K562 (cell line): ENCODE results near the gene SLC35B1. TPM values are rescaled to one million over a fixed set of nuclear protein-coding genes. Genes with fewer than 3 reads are reported as not detected.
A peak's percentile ranks its signal among the peaks of the same experiment; 100 is the strongest.

Source experiments
- ATAC-seq: fragments of 200-7000 bp; cut with Tn5 transposase; 3 replicates; pipeline ENCODE4 v1.9.1; 2020; ENCODE audit warnings: moderate library complexity
- BruUV-seq: library from RNA; stranded (reverse); fragments of 400-500 nt; replicated peaks from 2 replicates; lab custom pipeline; 2021; lab: Mats Ljungman, UMichigan
- CTCF ChIA-PET: fragments of 300-600 bp; formaldehyde crosslinking; extraction: SDS; loops from one replicate; lab custom pipeline; 2021; ENCODE audit warnings: low intra/inter-chr PET ratio; lab: Yijun Ruan, JAX
- POLR2A ChIA-PET: fragments of 300-600, 350-650 bp; sonication (Branson Sonifier 250); formaldehyde crosslinking; extraction: SDS; loops from one replicate; lab custom pipeline; 2021; ENCODE audit warnings: antibody characterized with exemption, inconsistent platforms; lab: Yijun Ruan, JAX
- DNase-seq, 4 experiments: peaks; one replicate each; pipeline versions ENCODE4 v3.0.0 to v3.0.0-alpha.2; 2011 to 2018; ENCODE audit warnings: low spot score in 3 of 4, mixed read lengths in 3 of 4; ENCODE audit errors: extremely low read depth in 1 of 4
- FAIRE-seq: peaks from 2 replicates; lab custom pipeline; 2011; peaks lifted over from hg19 to GRCh38; lab: Jason Lieb, UNC
- H2AFZ ChIP-seq: 2 replicates; pipeline ENCODE4 v1.6.0; 2011; ENCODE audit warnings: low read depth, low read length, control low read depth, inconsistent platforms
- H3K27ac ChIP-seq: fragments of 200-600 bp; 3 replicates; pipeline ENCODE4 v1.8.0; 2011; ENCODE audit warnings: low read depth, mild to moderate bottlenecking, control low read depth, inconsistent platforms, low read length, moderate library complexity, mixed read lengths; ENCODE audit errors: extremely low read depth
- H3K27me3 ChIP-seq, 2 experiments: fragments of 300-600 bp in 1 of 2; 2 replicates in 1 of 2; 3 replicates in 1 of 2; pipeline versions ENCODE4 v1.6.0 to v1.8.0; 2011; ENCODE audit warnings: inconsistent platforms in 2 of 2, low read length in 2 of 2, mild to moderate bottlenecking in 1 of 2, mixed read lengths in 1 of 2, moderate library complexity in 1 of 2; ENCODE audit not compliant: control insufficient read depth in 2 of 2, insufficient read depth in 2 of 2
- H3K36me3 ChIP-seq: fragments of 300-600 bp; 3 replicates; pipeline ENCODE4 v1.8.0; 2011; ENCODE audit warnings: mild to moderate bottlenecking, low read length, inconsistent platforms; ENCODE audit not compliant: control insufficient read depth, insufficient read depth
- H3K4me1 ChIP-seq, 2 experiments: fragments of 200-600 bp in 1 of 2; replicated peaks in 1 of 2; 2 replicates in 1 of 2; 3 replicates in 1 of 2; pipeline versions ENCODE4 v1.5.1 to v1.8.0; 2011; ENCODE audit warnings: inconsistent platforms in 2 of 2, low read length in 2 of 2, mild to moderate bottlenecking in 1 of 2, mixed read lengths in 1 of 2, moderate library complexity in 1 of 2; ENCODE audit not compliant: control insufficient read depth in 2 of 2, insufficient read depth in 2 of 2
- H3K4me2 ChIP-seq: 2 replicates; pipeline ENCODE4 v1.6.1; 2011; ENCODE audit warnings: low read length, control low read depth, inconsistent platforms, mixed read lengths; ENCODE audit not compliant: insufficient read depth
- H3K4me3 ChIP-seq: fragments of 200-600 bp; sonication (generic), shearing (Covaris generic); 2 replicates; pipeline ENCODE4 v1.5.1; 2016; ENCODE audit warnings: control low read depth, inconsistent platforms
- H3K79me2 ChIP-seq: fragments of 200-600 bp; 3 replicates; pipeline ENCODE4 v1.8.0; 2011; ENCODE audit warnings: low read length, inconsistent platforms; ENCODE audit not compliant: control insufficient read depth, insufficient read depth
- H3K9ac ChIP-seq, 2 experiments: 2 replicates each; pipeline versions ENCODE4 v1.6.0 to v1.6.1; 2011; ENCODE audit warnings: low read depth in 2 of 2, low read length in 2 of 2, control low read depth in 1 of 2, inconsistent platforms in 1 of 2, mild to moderate bottlenecking in 1 of 2, mixed read lengths in 1 of 2; ENCODE audit not compliant: insufficient read depth in 1 of 2
- H3K9me1 ChIP-seq: one replicate; pipeline ENCODE4 v1.6.0; 2011; ENCODE audit warnings: inconsistent platforms, mild to moderate bottlenecking, low read length, moderate library complexity; ENCODE audit not compliant: control insufficient read depth, insufficient read depth
- H3K9me3 ChIP-seq: replicated peaks from 2 replicates; pipeline ENCODE4 v1.5.1; 2011; ENCODE audit warnings: low read depth, low read length, inconsistent platforms; ENCODE audit not compliant: control insufficient read depth, insufficient read depth
- H4K20me1 ChIP-seq: replicated peaks from 2 replicates; pipeline ENCODE4 v1.6.1; 2011; ENCODE audit warnings: low read length, inconsistent platforms, mixed read lengths; ENCODE audit not compliant: control insufficient read depth, insufficient read depth
- BMI1 ChIP-seq: fragments of 150-350 bp; IDR thresholded peaks from 2 replicates; pipeline ENCODE4 v1.6.1; 2014; ENCODE audit warnings: low read length
- MED1 ChIP-seq: sonication (generic); formaldehyde crosslinking; IDR thresholded peaks from 2 replicates; pipeline ENCODE4 v1.8.1; 2023; ENCODE audit warnings: missing genetic modification reagents, borderline replicate concordance
- MXI1 ChIP-seq: IDR thresholded peaks from 2 replicates; pipeline ENCODE4 v1.6.1; 2011; ENCODE audit warnings: low read depth, mild to moderate bottlenecking, improper control_type of control experiment, low read length
- NEUROD1 ChIP-seq: fragments of 150-350 bp; IDR thresholded peaks from 2 replicates; pipeline ENCODE4 v1.6.1; 2014; ENCODE audit warnings: borderline replicate concordance, low read length, low read depth; ENCODE audit not compliant: partially characterized antibody
- RBM15 ChIP-seq: fragments of 200-400 bp; formaldehyde crosslinking; IDR thresholded peaks from 2 replicates; pipeline ENCODE4 v1.6.1; 2018; ENCODE audit warnings: mild to moderate bottlenecking, low read length, moderate library complexity; ENCODE audit not compliant: insufficient read depth
- SIN3A ChIP-seq, 2 experiments: fragments of 150-350 bp in 1 of 2; IDR thresholded peaks; 2 replicates each; pipeline ENCODE4 v1.6.1; 2011 to 2016; ENCODE audit warnings: borderline replicate concordance in 2 of 2, low read depth in 2 of 2, low read length in 2 of 2, mild to moderate bottlenecking in 2 of 2, moderate library complexity in 2 of 2; ENCODE audit not compliant: control insufficient read depth in 1 of 2
- WGBS: fragments of 100-300 bp; shearing (Covaris generic); methylation state at CpG from one replicate; pipeline ENCODE4 v1.1.6; 2016; ENCODE audit warnings: low coverage, mixed read lengths; ENCODE audit not compliant: insufficient coverage; ENCODE audit errors: missing lambda C conversion rate; 5-methylcytosine and 5-hydroxymethylcytosine counted together
- in situ Hi-C: fragments of 300-500 bp; cut with MboI; formaldehyde crosslinking; loops from 4 replicates; pipeline ENCODE4 v1.15.0; 2018; ENCODE audit warnings: inconsistent platforms, mixed read lengths
- intact Hi-C: fragments of 100-400 bp; cut with micrococcal nuclease; formaldehyde crosslinking; loops from 2 replicates; pipeline ENCODE4 v1.14.2; 2022
- polyA plus RNA-seq, 8 experiments: library from polyadenylated mRNA; depleted of rRNA in 4 of 8; stranded (reverse) in 5 of 8; unstranded in 3 of 8; fragments of >200 nt; fragmentation: Nextera tagmentation in 2 of 8; fragmentation: Illumina TruSeq in 1 of 8; extraction: Ambion mirVana in 2 of 8; extraction: Trizol in 1 of 8; gene quantifications; 2 replicates each; pipeline versions ENCODE4 v1.2.1 to v1.2.3, GENCODE V29; 2011 to 2014; ENCODE audit warnings: inconsistent platforms in 1 of 8, missing spikeins in 1 of 8
- total RNA-seq, 7 experiments: library from RNA; depleted of rRNA in 6 of 7; stranded (reverse); fragments of >200 nt in 6 of 7; fragmentation: Illumina TruSeq in 2 of 7; extraction: Trizol in 2 of 7; gene quantifications; 2 replicates each; pipeline versions ENCODE4 v1.2.1 to v1.2.3, GENCODE V29; 2011 to 2021; ENCODE audit warnings: low replicate concordance in 1 of 7
- TF ChIP-seq, protein P1 (sequence below): fragments of 250-450 bp; sonication (Bioruptor Pico); IDR thresholded peaks from 2 replicates; pipeline ENCODE4 v1.4.0; 2020; ENCODE audit warnings: mild to moderate bottlenecking
- TF ChIP-seq, protein P2 (sequence below): fragments of 450-650 bp; IDR thresholded peaks from 2 replicates; pipeline ENCODE4 v1.6.1; 2018; ENCODE audit not compliant: partially characterized antibody

SLC35B1 gene
- total and polyA plus RNA-seq, 9 of the 15 experiments (the other 6 are each of a cell fraction or from before 2014, with no cell fraction given): 51.4 to 87.9 (median 66.3) TPM

DNA sequence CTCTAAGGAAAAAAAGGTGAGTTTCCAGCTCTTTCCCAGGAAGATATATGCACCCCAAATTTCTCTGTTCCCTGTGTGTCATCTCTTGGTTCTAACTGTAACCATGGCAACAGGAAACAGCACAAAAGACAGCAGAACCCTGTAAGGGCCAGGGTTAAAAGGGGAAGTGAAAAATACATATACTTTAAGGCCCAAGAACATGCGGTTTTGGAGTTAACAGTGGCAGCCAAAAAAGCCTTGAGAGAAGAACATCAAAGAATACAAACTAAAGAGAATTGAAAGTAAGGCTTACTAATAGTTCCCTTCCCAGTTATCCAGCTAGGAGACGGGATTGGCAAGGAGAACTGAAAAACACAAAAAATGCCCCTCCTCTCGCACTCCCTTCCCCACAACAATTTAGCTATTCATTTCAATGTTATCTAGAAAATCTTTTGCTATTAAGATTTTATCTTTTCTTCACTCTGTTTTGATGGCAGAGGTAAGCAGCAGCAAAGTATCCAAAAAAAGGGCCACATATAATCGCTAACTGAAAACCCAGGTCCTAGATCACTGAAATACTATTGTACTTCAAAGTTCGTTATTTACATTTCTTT, 31.4 kb downstream of the SLC35B1 start:
- Histone ChIP-seq H2AFZ (peak overlapping the region; percentile 84; the same call in 1 of the 2 replicates), H3K9me3 (no peaks in the 10 kb centered on the region), H3K79me2 (peaks cover 57% of the 10 kb centered on the region), H3K9ac (peak overlapping the region in 1 of 2 experiments; percentile 84; a peak in 3 of 4 replicates), H3K9me1 (no peaks in the 10 kb centered on the region), H4K20me1 (peaks cover 6% of the 10 kb centered on the region; the same call in 1 of the 2 replicates), H3K4me1 (peaks cover 7 to 15% of the 10 kb centered on the region in 2 experiments; a peak in 4 of 5 replicates), H3K27me3 (peaks cover 2% of the 10 kb centered on the region in 2 experiments; a peak in 1 of 5 replicates), H3K27ac (peak overlapping the region; percentile 88), H3K36me3 (peaks cover 14% of the 10 kb centered on the region; the same call in 2 of the 3 replicates), H3K4me3 (peak overlapping the region; percentile 58), H3K4me2 (peak overlapping the region; percentile 89)
- ATAC-seq: peak; percentile 20; the same call in 1 of the 3 replicates
- BruUV-seq: no TSS peak
- ChIA-PET POLR2A (interaction anchor here (0.6 to 1.2 kb wide), 5 partner anchors 13 to 256 kb away, joined by 3 to 5 read pairs (median 4); no protein-coding TSS in a partner anchor), CTCF (no interaction called here)
- peak; percentile 35 to 67 (median 44) for DNase-seq
- intact Hi-C loops: no loop called here
- no peak for FAIRE-seq
- in situ Hi-C loops: no loop called here
- 7% methylated on average over 5 of the region's 5 CpGs for WGBS
- TF ChIP-seq, protein P1, sequence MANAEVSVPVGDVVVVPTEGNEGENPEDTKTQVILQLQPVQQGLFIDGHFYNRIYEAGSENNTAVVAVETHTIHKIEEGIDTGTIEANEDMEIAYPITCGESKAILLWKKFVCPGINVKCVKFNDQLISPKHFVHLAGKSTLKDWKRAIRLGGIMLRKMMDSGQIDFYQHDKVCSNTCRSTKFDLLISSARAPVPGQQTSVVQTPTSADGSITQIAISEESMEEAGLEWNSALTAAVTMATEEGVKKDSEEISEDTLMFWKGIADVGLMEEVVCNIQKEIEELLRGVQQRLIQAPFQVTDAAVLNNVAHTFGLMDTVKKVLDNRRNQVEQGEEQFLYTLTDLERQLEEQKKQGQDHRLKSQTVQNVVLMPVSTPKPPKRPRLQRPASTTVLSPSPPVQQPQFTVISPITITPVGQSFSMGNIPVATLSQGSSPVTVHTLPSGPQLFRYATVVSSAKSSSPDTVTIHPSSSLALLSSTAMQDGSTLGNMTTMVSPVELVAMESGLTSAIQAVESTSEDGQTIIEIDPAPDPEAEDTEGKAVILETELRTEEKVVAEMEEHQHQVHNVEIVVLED: no peak
- peak; percentile 47 for TF ChIP-seq NEUROD1
- peak; percentile 93 for TF ChIP-seq BMI1
- 0 out of 4 replicates have a peak, but pooled peaks of 1 of the 2 experiments have one; percentile 54 for TF ChIP-seq SIN3A (IDR thresholded peaks at IDR 0.05; ENCODE audit: borderline replicate concordance in 2 of 2, control insufficient read depth in 1 of 2, low read depth in 2 of 2, low read length in 2 of 2)
- TF ChIP-seq, protein P2, sequence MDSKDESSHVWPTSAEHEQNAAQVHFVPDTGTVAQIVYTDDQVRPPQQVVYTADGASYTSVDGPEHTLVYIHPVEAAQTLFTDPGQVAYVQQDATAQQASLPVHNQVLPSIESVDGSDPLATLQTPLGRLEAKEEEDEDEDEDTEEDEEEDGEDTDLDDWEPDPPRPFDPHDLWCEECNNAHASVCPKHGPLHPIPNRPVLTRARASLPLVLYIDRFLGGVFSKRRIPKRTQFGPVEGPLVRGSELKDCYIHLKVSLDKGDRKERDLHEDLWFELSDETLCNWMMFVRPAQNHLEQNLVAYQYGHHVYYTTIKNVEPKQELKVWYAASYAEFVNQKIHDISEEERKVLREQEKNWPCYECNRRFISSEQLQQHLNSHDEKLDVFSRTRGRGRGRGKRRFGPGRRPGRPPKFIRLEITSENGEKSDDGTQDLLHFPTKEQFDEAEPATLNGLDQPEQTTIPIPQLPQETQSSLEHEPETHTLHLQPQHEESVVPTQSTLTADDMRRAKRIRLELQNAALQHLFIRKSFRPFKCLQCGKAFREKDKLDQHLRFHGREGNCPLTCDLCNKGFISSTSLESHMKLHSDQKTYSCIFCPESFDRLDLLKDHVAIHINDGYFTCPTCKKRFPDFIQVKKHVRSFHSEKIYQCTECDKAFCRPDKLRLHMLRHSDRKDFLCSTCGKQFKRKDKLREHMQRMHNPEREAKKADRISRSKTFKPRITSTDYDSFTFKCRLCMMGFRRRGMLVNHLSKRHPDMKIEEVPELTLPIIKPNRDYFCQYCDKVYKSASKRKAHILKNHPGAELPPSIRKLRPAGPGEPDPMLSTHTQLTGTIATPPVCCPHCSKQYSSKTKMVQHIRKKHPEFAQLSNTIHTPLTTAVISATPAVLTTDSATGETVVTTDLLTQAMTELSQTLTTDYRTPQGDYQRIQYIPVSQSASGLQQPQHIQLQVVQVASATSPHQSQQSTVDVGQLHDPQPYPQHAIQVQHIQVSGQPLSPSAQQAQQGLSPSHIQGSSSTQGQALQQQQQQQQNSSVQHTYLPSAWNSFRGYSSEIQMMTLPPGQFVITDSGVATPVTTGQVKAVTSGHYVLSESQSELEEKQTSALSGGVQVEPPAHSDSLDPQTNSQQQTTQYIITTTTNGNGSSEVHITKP: no peak
- TF ChIP-seq MXI1: peak; percentile 86; the same call in 1 of the 2 replicates
- TF ChIP-seq MED1: no peak
- no peak for TF ChIP-seq RBM15
